Activated naive CD4-positive, alpha-beta T cell treated with anti-CD3 and anti-CD28 coated beads for 36 hours (primary cell): ENCODE results near the gene STX7. TPM values are rescaled to one million over a fixed set of nuclear protein-coding genes. Genes with fewer than 3 reads are reported as not detected.

ENCODE experiments used
- CTCF ChIA-PET: fragments of 350-600 bp; sonication (Branson Sonifier 250); formaldehyde crosslinking; loops from one replicate; lab custom pipeline; 2021; ENCODE audit warnings: antibody characterized with exemption; lab: Charles Lee
- DNase-seq: peaks from one replicate; pipeline ENCODE4 v3.0.0-alpha.2; 2020
- H3K27ac Mint-ChIP-seq: one replicate; pipeline ENCODE4 v1.8.0; 2021; ENCODE audit warnings: mild to moderate bottlenecking, mixed read lengths
- H3K27me3 Mint-ChIP-seq: one replicate; pipeline ENCODE4 v1.8.0; 2021; ENCODE audit warnings: low read depth, mixed read lengths
- H3K36me3 Mint-ChIP-seq: one replicate; pipeline ENCODE4 v1.8.0; 2021; ENCODE audit warnings: low read depth, mixed read lengths
- H3K4me1 Mint-ChIP-seq: one replicate; pipeline ENCODE4 v1.8.0; 2021; ENCODE audit warnings: low read depth, mixed read lengths
- H3K4me3 Mint-ChIP-seq: one replicate; pipeline ENCODE4 v1.8.0; 2021; ENCODE audit warnings: mild to moderate bottlenecking, moderate library complexity, mixed read lengths
- H3K9me3 Mint-ChIP-seq: one replicate; pipeline ENCODE4 v1.8.0; 2021; ENCODE audit warnings: mixed read lengths
- intact Hi-C: fragments of 100-400 bp; cut with micrococcal nuclease; formaldehyde crosslinking; loops from one replicate; pipeline ENCODE4 v1.15.1; 2023
- total RNA-seq, 2 experiments: library from RNA; stranded (reverse); gene quantifications; one replicate each; pipeline ENCODE4 v1.2.3, GENCODE V29; 2021

The STX7 gene
- total RNA-seq, 2 experiments from 2014 or later = 11.3 to 11.7 TPM

DNA sequence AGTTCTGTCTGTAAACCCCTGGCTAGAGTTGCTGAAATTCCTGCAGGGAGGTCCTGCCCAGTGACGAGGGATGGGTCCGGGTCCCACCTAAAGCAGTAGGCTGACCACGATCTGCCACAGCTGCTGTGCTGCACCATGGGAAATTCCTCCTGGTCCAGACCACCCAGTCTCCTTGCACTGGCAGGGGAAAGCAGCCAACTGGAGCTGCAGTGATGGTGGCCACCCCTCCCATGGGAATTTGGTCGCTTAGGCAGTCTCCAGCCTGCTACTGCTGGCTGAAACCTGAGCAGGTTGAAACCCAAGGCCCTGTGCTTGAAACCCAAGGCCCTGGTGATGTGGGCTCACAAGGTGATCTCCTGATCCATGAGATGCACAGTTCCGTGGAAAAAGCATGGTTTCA lies 87.7 kb downstream of the STX7 start:
- intact Hi-C loops = no loop called here
- Mint-ChIP-seq H3K9me3 (peaks cover 24% of the 10 kb centered on the region), H3K36me3 (peaks cover 2% of the 10 kb centered on the region), H3K27me3 (peaks cover 21% of the 10 kb centered on the region), H3K27ac (no peak overlapping the region), H3K4me3 (no peak overlapping the region), H3K4me1 (no peaks in the 10 kb centered on the region)
- DNase-seq = no peak
- CTCF ChIA-PET = no interaction called here

- intact Hi-C loops = no loop called here
- Mint-ChIP-seq H3K4me1 (no peaks in the 10 kb centered on the region), H3K4me3 (no peak overlapping the region), H3K9me3 (peaks cover 27% of the 10 kb centered on the region), H3K27ac (no peak overlapping the region), H3K27me3 (peaks cover 26% of the 10 kb centered on the region), H3K36me3 (peaks cover 2% of the 10 kb centered on the region)
- DNase-seq = no peak
- CTCF ChIA-PET = interaction anchor here (1.1 kb wide), 1 partner anchor 88 kb away, joined by 3 read pairs; no protein-coding TSS in a partner anchor
Observed at GRCh38 chr6:132423839-132424238, 89.1 kb downstream of the STX7 start.

GRCh38 chr6:132418235-132418965 lies 94.5 kb downstream of the STX7 start:
- H3K27ac Mint-ChIP-seq = no peak overlapping the region
- H3K4me1 Mint-ChIP-seq = no peaks in the 10 kb centered on the region
- intact Hi-C loops = no loop called here
- peaks cover 31% of the 10 kb centered on the region for H3K9me3 Mint-ChIP-seq
- DNase-seq = no peak
- peaks cover 2% of the 10 kb centered on the region for H3K36me3 Mint-ChIP-seq
- H3K27me3 Mint-ChIP-seq = peaks cover 26% of the 10 kb centered on the region
- no peak overlapping the region for H3K4me3 Mint-ChIP-seq
- CTCF ChIA-PET = no interaction called here

DNA sequence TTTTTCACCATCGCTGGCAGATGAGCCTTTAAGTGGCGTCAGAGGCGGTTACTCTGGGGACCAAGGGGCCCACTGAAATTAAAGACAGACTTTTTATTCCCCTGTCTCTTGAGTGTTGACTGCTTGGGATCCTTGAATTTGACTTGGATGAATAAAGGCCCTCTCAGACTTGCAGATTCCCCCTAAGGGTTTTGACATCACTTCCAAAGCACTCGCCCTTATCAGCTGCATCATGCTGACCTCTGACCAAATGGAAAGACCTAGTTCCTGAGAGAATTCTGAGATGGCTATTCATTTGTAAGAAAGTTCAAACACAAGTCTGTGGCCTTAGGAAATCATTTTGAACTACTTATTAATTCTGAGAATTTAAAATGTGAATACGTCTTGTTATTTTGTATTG lies 98.2 kb downstream of the STX7 start:
- CTCF ChIA-PET = no interaction called here
- Mint-ChIP-seq H3K9me3 (peaks cover 11% of the 10 kb centered on the region), H3K36me3 (no peaks in the 10 kb centered on the region), H3K27me3 (peaks cover 27% of the 10 kb centered on the region), H3K4me3 (no peak overlapping the region), H3K4me1 (no peaks in the 10 kb centered on the region), H3K27ac (no peak overlapping the region)
- intact Hi-C loops = no loop called here
- no peak for DNase-seq

GRCh38 chr6:132414322-132414721 lies 98.6 kb downstream of the STX7 start:
- intact Hi-C loops = no loop called here
- Mint-ChIP-seq H3K27ac (no peak overlapping the region), H3K4me1 (no peaks in the 10 kb centered on the region), H3K36me3 (no peaks in the 10 kb centered on the region), H3K27me3 (peaks cover 24% of the 10 kb centered on the region), H3K9me3 (peaks cover 9% of the 10 kb centered on the region), H3K4me3 (no peak overlapping the region)
- CTCF ChIA-PET = interaction anchor here (0.7 kb wide), 2 partner anchors 96 to 643 kb away, joined by 3 to 6 read pairs; no protein-coding TSS in a partner anchor
- DNase-seq = no peak

- peaks cover 24% of the 10 kb centered on the region for H3K27me3 Mint-ChIP-seq
- no peaks in the 10 kb centered on the region for H3K4me1 Mint-ChIP-seq
- no peaks in the 10 kb centered on the region for H3K36me3 Mint-ChIP-seq
- intact Hi-C loops = no loop called here
- no peak for DNase-seq
- H3K27ac Mint-ChIP-seq = no peak overlapping the region
- CTCF ChIA-PET = no interaction called here
- H3K4me3 Mint-ChIP-seq = no peak overlapping the region
- H3K9me3 Mint-ChIP-seq = peaks cover 9% of the 10 kb centered on the region
Observed at GRCh38 chr6:132413499-132413802, 99.5 kb downstream of the STX7 start.

GRCh38 chr6:132412656-132413498 lies 100.0 kb downstream of the STX7 start:
- H3K27ac Mint-ChIP-seq = no peak overlapping the region
- peaks cover 9% of the 10 kb centered on the region for H3K9me3 Mint-ChIP-seq
- CTCF ChIA-PET = no interaction called here
- H3K4me3 Mint-ChIP-seq = no peak overlapping the region
- peaks cover 27% of the 10 kb centered on the region for H3K27me3 Mint-ChIP-seq
- H3K36me3 Mint-ChIP-seq = no peaks in the 10 kb centered on the region
- intact Hi-C loops = no loop called here
- no peak for DNase-seq
- no peaks in the 10 kb centered on the region for H3K4me1 Mint-ChIP-seq

DNA sequence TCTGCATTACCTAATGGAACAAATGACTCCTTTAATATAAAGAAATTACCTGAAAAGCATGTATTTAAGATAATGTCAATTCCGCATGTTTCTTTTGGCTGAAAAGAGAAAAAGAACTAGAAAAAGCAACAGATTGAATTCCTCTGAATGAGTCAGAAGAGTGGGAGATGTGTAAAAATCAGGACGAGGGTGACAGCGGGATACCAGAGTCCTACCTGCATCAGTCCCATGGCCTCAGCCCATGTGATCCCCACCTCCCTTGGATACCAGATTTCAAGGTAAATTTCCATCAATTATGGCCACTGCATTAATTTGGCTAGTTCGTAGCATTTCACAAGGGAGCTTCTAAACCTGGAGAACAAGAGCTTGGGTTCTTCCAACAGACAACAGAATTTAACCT lies 101.6 kb downstream of the STX7 start:
- H3K36me3 Mint-ChIP-seq = no peaks in the 10 kb centered on the region
- H3K27ac Mint-ChIP-seq = no peak overlapping the region
- H3K4me1 Mint-ChIP-seq = no peaks in the 10 kb centered on the region
- peaks cover 29% of the 10 kb centered on the region for H3K27me3 Mint-ChIP-seq
- no peak for DNase-seq
- no peak overlapping the region for H3K4me3 Mint-ChIP-seq
- CTCF ChIA-PET = no interaction called here
- intact Hi-C loops = no loop called here
- peaks cover 7% of the 10 kb centered on the region for H3K9me3 Mint-ChIP-seq

DNA sequence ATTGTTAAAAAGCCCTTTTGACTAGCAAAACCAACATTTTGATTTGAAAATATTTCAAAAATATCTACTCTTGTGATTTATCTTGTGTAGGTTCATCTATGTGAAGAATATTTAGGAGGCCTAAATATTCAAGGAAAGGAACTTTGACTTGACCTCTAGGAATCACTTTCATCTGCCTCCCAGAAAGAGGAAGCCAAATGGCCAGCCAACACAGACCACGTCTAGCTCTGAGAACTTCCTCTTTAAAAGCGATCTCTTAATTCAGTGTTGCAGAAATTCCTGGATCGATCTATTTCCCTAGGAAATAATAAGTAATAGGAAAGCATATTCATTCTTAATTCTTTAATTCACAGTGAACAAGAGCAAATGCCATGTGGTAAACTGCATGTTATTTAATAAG lies 102.1 kb downstream of the STX7 start:
- CTCF ChIA-PET = no interaction called here
- no peak overlapping the region for H3K27ac Mint-ChIP-seq
- intact Hi-C loops = no loop called here

GRCh38 chr6:132405143-132405915 lies 107.6 kb downstream of the STX7 start:
- no peaks in the 10 kb centered on the region for H3K9me3 Mint-ChIP-seq
- no peak for DNase-seq
- intact Hi-C loops = no loop called here
- H3K4me3 Mint-ChIP-seq = no peak overlapping the region
- CTCF ChIA-PET = interaction anchor here (0.7 to 2.7 kb wide), 4 partner anchors 40 to 126 kb away, joined by 3 to 10 read pairs (median 4); no protein-coding TSS in a partner anchor
- peaks cover 18% of the 10 kb centered on the region for H3K4me1 Mint-ChIP-seq
- H3K36me3 Mint-ChIP-seq = no peaks in the 10 kb centered on the region
- peaks cover 50% of the 10 kb centered on the region for H3K27me3 Mint-ChIP-seq
- H3K27ac Mint-ChIP-seq = no peak overlapping the region

More for the DNA sequence above, 102.1 kb downstream of the STX7 start:
- H3K27me3 Mint-ChIP-seq = peaks cover 29% of the 10 kb centered on the region
- DNase-seq = no peak
- peaks cover 3% of the 10 kb centered on the region for H3K9me3 Mint-ChIP-seq
- H3K4me1 Mint-ChIP-seq = no peaks in the 10 kb centered on the region
- no peak overlapping the region for H3K4me3 Mint-ChIP-seq
- no peaks in the 10 kb centered on the region for H3K36me3 Mint-ChIP-seq

DNA sequence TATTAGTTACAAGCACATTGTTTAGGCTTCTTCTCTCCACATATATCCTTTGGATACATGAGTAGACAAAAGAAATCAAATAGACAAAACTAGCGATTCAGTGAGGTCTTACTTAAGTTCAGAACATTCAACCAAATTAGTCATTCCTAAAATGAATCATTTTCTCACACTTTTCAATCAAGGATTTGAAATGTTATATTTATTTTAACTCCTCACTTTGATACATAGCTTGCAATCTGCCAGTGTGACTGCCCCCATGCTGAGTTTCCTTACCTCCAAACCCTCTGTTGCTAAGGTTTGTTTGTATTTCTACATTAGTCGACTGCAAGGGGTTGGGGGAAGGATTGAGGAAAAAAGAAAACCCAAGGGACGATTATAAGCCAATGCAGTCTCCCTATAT lies 108.2 kb downstream of the STX7 start:
- CTCF ChIA-PET = interaction anchor here (0.7 to 2.7 kb wide), 4 partner anchors 39 to 125 kb away, joined by 3 to 10 read pairs (median 4); no protein-coding TSS in a partner anchor
- H3K27ac Mint-ChIP-seq = no peak overlapping the region
- intact Hi-C loops = loop anchor here (1.0 to 5.0 kb wide), 2 partner anchors 39 to 78 kb away; no protein-coding TSS in a partner anchor
- H3K27me3 Mint-ChIP-seq = peaks cover 52% of the 10 kb centered on the region
- H3K4me1 Mint-ChIP-seq = peaks cover 18% of the 10 kb centered on the region
- H3K36me3 Mint-ChIP-seq = no peaks in the 10 kb centered on the region
- peak; percentile 5 for DNase-seq
- H3K4me3 Mint-ChIP-seq = no peak overlapping the region
- H3K9me3 Mint-ChIP-seq = no peaks in the 10 kb centered on the region

- CTCF ChIA-PET = no interaction called here
- Mint-ChIP-seq H3K27ac (no peak overlapping the region), H3K9me3 (no peaks in the 10 kb centered on the region), H3K4me1 (peaks cover 18% of the 10 kb centered on the region), H3K36me3 (no peaks in the 10 kb centered on the region), H3K27me3 (peaks cover 52% of the 10 kb centered on the region), H3K4me3 (no peak overlapping the region)
- intact Hi-C loops = loop anchor here (1.0 to 5.0 kb wide), 2 partner anchors 39 to 78 kb away; no protein-coding TSS in a partner anchor
- no peak for DNase-seq
Observed at GRCh38 chr6:132404330-132404729, 108.6 kb downstream of the STX7 start.
